IPS DF 6.9 (cell line): ENCODE results near the gene SLC23A2.
"Not testable (repeated sequence)": the region's sequence is repeated elsewhere in the genome, so short reads cannot be mapped to it uniquely, and the experiment has no call there.

Experiments
- DNase-seq: peaks from one replicate; pipeline ENCODE4 v3.0.0-alpha.2; 2013; ENCODE audit warnings: low read depth, low spot score
- H3K27ac ChIP-seq: one replicate; pipeline ENCODE4 v1.5.1; 2013; ENCODE audit warnings: low read length, control low read depth
- H3K27me3 ChIP-seq: 2 replicates; pipeline ENCODE4 v1.6.1; 2013; ENCODE audit warnings: mild to moderate bottlenecking, low read length; ENCODE audit not compliant: control insufficient read depth, insufficient read depth
- H3K36me3 ChIP-seq: 2 replicates; pipeline ENCODE4 v1.6.1; 2013; ENCODE audit warnings: low read length; ENCODE audit not compliant: control insufficient read depth, insufficient read depth
- H3K4me1 ChIP-seq: 2 replicates; pipeline ENCODE4 v1.6.1; 2013; ENCODE audit warnings: low read length; ENCODE audit not compliant: control insufficient read depth, insufficient read depth
- H3K4me3 ChIP-seq: 2 replicates; pipeline ENCODE4 v1.5.1; 2013; ENCODE audit warnings: mild to moderate bottlenecking, low read length
- H3K9me3 ChIP-seq: 2 replicates; pipeline ENCODE4 v1.6.1; 2013; ENCODE audit warnings: low read length, inconsistent platforms; ENCODE audit not compliant: control insufficient read depth, insufficient read depth
- WGBS: extraction: QIAGEN DNeasy Blood & Tissue Kit; methylation state at CpG from one replicate; pipeline ENCODE4 v1.1.7; 2013; ENCODE audit warnings: mixed read lengths, missing lambda C conversion rate; ENCODE audit not compliant: insufficient read length, insufficient coverage; 5-methylcytosine and 5-hydroxymethylcytosine counted together

SLC23A2 gene

DNA sequence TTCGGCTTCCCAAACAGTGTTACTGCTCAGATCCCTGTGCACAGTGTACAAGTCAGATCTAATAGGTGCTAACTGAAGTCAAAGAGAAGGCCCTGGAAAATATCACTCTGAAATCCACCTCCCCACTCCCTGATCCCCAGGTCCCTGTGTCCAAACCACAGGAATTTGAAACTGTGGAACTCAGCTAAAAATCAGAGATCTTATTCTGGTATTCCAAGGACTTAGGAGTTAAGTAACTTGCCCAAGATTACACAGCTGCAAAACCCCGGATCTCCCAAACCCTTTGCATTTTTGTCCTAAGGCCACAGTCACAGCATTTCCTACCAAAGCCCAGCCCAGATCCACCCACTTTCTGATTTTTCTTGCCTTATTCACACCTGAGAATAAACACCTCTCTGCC is 32.3 kb upstream of the SLC23A2 start:
- Histone ChIP-seq H3K4me1 (no peaks in the 10 kb centered on the region), H3K27ac (no peak overlapping the region)
- no peak for DNase-seq

DNA sequence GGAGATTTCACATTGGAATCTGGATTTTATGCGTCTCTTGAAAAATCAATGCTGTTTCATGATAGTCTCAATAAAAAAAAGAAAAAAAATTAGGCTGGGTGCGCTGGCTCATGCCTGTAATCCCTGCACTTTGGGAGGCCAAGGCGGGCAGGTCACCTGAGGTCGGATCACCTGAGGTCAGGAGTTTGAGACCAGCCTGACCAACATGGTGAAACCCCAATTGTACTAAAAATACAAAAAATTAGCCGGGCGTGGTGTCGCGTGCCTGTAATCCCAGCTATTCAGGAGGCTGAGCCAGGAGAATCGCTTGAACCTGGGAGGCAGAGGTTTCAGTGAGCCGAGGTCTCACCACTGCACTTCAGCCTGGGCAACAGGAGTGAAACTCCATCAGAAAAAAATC is 30.4 kb upstream of the SLC23A2 start:
- H3K9me3 ChIP-seq, H3K4me3 ChIP-seq, H3K4me1 ChIP-seq, DNase-seq, H3K27ac ChIP-seq, H3K27me3 ChIP-seq, H3K36me3 ChIP-seq: not testable (repeated sequence)
- no CpG with 5 or more reads among the region's 10 CpGs for WGBS

More for the DNA sequence above, 32.3 kb upstream of the SLC23A2 start:
- Histone ChIP-seq H3K36me3 (no peaks in the 10 kb centered on the region), H3K4me3 (no peak overlapping the region), H3K27me3 (no peaks in the 10 kb centered on the region), H3K9me3 (no peaks in the 10 kb centered on the region)
- WGBS: no CpG with 5 or more reads among the region's 2 CpGs

DNA sequence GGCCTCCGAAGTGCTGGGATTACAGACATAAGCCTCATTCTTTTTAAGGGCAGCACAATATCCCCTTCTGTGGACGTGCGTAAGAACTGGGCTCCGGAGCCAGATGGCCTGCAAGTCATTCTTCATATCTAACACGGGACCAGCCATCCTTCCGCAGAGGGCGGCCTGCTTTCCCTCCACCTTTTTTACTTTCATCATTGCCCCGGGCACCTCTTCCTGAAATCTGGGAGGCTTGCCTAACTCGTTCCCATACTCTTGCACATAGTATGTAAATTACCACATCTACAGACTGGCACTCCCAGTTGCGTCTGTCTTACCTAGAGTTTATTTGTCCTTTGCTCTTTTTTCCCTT is 29.9 kb upstream of the SLC23A2 start:
- H3K4me3 ChIP-seq: no peak overlapping the region
- H3K36me3 ChIP-seq: no peaks in the 10 kb centered on the region
- no peaks in the 10 kb centered on the region for H3K4me1 ChIP-seq
- no peaks in the 10 kb centered on the region for H3K9me3 ChIP-seq
- no peak for DNase-seq
- no peak overlapping the region for H3K27ac ChIP-seq
- H3K27me3 ChIP-seq: no peaks in the 10 kb centered on the region
- WGBS: no CpG with 5 or more reads among the region's 10 CpGs

DNA sequence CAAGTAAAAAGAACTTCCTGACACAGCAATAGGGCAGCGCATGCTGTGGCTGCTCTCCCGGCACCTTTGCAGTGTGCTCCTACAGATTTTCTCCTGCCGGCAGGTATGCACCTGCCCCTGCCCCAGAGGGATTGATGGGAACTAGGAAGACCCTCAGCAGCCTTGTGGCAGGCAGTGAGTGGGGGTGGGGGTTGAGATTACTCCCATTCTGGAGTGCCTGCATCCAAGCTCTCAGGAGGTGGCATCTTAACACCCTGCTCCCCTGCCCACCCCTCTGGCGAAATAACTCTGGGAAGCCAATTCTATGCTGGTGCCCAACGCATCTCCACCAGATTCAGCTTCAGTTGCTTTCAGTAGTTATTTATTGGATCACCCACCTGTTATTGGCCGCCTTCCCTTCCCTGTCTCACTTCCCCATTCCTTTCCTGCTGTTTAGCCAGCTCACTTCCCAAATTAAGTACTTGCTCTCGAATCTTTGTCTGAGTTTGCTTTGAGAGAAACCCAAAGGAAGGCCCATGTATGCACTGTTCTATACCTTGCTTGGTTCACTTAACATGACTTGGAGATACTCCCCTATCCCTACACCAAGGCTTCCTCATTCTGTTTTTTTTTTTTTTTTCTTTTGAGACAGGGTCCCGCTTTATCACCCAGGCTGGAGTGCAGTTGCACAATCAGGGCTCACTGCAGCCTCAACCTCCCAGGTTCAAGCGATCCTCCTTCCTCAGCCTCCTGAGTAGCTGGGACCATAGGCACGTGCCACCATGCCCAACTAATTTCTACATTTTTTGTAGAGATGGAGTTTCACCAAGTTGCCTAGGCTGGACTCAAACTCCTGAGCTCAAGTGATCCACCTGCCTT is 29.3 kb upstream of the SLC23A2 start:
- Histone ChIP-seq H3K9me3 (no peaks in the 10 kb centered on the region), H3K4me1 (no peaks in the 10 kb centered on the region), H3K27ac (no peak overlapping the region), H3K36me3 (no peaks in the 10 kb centered on the region), H3K27me3 (no peaks in the 10 kb centered on the region), H3K4me3 (no peak overlapping the region)
- DNase-seq: no peak
- WGBS: no CpG with 5 or more reads among the region's 10 CpGs

DNA sequence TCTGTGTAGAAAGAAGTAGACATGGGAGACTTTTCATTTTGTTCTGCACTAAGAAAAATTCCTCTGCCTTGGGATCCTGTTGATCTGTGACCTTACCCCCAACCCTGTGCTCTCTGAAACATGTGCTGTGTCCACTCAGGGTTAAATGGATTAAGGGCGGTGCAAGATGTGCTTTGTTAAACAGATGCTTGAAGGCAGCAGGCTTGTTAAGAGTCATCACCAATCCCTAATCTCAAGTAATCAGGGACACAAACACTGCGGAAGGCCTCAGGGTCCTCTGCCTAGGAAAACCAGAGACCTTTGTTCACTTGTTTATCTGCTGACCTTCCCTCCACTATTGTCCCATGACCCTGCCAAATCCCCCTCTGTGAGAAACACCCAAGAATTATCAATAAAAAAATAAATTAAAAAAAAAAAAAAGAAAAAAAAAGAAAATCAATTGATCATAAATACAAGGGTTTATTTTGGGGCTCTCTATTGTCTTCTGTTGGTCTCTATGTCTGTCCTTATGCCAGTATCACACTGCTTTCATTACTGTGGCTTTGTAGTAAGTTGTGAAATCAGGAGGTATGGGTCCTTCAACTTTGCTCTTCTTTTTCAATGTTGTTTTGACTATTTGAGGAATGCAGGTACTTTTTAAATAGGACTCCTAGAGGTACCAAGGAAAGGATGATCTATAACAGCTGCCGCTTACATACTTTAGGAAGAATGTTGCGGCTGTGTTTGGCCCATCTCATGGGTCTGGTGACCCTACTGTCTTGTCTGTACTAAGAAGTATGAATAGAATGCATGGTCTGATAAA is 27.1 kb upstream of the SLC23A2 start:
- WGBS: no CpG with 5 or more reads among the region's 4 CpGs
- H3K4me3 ChIP-seq, DNase-seq: not testable (repeated sequence)

DNA sequence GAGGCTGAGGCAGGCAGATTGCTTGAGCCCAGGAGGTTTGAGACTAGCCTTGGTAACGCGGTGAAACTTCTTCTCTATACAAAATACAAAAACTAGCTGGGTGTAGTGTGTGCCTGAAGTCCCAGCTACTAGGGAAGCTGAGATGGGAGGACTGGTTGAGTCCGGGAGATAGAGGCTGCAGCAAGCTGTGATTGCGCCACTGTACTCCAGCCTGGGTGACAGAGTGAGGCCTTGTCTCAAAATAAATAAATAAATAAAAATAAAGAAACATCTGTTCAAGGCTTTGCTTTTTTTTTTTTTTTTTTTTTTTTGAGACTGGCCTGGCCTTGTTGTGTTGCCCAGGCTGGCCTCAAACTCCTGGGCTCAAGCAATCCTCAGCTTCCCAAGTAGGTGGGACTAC is 23.7 kb upstream of the SLC23A2 start:
- Histone ChIP-seq H3K4me3 (no peak overlapping the region), H3K27me3 (no peaks in the 10 kb centered on the region), H3K4me1 (no peaks in the 10 kb centered on the region), H3K9me3 (no peaks in the 10 kb centered on the region), H3K27ac (no peak overlapping the region), H3K36me3 (no peaks in the 10 kb centered on the region)
- no CpG with 5 or more reads among the region's 4 CpGs for WGBS
- DNase-seq: no peak

More for the DNA sequence above, 27.1 kb upstream of the SLC23A2 start:
- H3K27me3 ChIP-seq, H3K36me3 ChIP-seq, H3K9me3 ChIP-seq, H3K4me1 ChIP-seq, H3K27ac ChIP-seq: not testable (repeated sequence)

DNA sequence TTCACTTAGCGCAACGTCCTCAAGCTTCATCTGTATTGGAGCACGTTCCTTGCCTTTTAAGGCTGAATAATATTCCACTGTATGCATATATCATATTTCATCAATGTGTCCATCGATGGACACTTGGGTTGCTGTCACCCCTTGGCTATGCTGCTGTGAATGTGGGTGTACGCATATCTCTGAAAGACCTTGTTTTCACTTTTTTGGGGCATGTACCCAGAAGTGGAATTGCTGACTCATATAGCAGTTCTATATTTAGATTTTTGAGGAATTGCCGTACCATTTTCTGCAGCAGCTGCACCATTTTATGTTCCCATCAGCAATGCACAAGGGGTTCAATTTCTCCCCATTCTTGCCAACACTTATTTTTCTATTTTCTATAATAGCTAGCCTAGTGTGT is 22.8 kb upstream of the SLC23A2 start:
- Histone ChIP-seq H3K27me3 (no peaks in the 10 kb centered on the region), H3K9me3 (no peaks in the 10 kb centered on the region), H3K36me3 (no peaks in the 10 kb centered on the region), H3K27ac (no peak overlapping the region), H3K4me1 (no peaks in the 10 kb centered on the region), H3K4me3 (no peak overlapping the region)
- DNase-seq: no peak
- no CpG with 5 or more reads among the region's 6 CpGs for WGBS

DNA sequence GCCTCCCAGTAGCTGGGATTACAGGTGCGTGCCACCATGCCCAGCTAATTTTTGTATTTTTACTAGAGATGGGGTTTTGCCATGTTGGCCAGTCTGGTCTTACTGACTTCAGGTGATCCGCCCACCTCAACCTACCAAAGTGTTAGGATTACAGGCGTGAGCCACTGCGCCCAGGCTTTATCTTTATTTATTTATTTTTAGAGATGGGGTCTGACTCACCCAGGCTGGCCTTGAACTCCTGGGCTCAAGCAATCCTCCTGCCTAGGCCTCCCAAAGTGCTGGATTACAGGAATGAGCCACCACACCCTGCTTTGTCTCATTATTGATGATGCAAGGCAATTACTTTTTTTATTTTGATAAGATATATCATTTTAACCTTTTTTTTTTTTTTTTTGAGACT is 21.9 kb upstream of the SLC23A2 start:
- not testable (repeated sequence) for H3K36me3 ChIP-seq, H3K9me3 ChIP-seq, H3K27ac ChIP-seq, DNase-seq, H3K4me3 ChIP-seq, H3K27me3 ChIP-seq, H3K4me1 ChIP-seq
- no CpG with 5 or more reads among the region's 4 CpGs for WGBS

DNA sequence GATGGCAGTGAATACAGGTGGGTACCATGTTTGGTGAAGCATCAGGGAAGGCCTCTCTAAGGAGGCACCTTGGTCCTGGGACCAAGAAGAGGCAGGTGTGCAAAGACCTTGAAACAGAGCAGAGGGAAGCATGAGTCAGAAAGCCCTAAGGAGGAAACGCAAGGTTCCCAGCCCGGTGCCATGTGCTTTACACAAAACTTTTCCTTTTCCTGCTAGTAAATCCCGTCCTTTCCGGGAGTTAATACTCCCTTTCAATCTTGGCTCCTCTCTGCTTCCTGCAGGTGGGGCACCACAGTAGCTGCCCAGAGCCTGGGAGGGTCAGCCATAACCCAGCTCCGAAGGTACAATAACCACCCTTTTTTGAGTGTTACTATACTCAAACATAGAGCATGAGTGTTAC is 19.4 kb upstream of the SLC23A2 start:
- DNase-seq: no peak
- no CpG with 5 or more reads among the region's 5 CpGs for WGBS
- no peak overlapping the region for H3K4me3 ChIP-seq
- no peaks in the 10 kb centered on the region for H3K27me3 ChIP-seq
- H3K36me3 ChIP-seq: no peaks in the 10 kb centered on the region
- H3K4me1 ChIP-seq: no peaks in the 10 kb centered on the region
- no peaks in the 10 kb centered on the region for H3K9me3 ChIP-seq
- no peak overlapping the region for H3K27ac ChIP-seq

DNA sequence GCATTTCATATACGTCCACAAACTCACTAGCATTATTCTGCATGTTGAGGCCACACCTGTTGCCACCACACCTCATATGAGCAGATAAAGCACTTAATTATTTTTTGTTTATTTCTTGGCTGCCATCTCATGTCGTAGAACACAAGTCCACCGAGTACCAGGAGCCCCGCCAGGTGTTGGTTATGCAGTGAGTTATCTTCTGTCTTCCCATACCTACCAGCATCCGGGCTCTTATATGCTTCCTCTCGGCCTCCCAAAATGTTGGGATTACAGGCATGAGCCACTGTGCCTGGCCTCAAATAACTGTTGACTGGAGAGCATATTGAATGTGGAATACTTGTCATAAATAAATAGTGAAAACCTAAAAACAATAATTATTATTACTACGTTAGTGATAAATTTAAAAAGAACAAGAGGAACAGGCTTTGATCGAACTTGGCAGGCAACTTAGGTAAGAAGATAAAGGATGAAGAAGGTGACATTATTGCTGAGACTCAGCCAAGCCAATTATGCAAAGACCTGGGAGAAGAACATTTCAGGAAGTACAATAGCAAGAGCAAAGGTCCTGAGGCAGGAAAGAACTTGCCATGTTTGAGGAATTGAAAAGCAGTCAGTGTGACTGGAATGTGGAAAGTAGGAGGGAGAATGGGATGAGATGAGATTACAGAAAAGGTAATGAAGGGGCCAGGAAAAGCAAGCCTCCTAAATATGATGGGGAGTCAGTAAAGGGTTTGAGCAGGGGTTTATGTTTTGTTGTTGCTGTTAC is 12.6 kb upstream of the SLC23A2 start:
- H3K36me3 ChIP-seq: no peaks in the 10 kb centered on the region
- H3K9me3 ChIP-seq: no peaks in the 10 kb centered on the region
- no peaks in the 10 kb centered on the region; the same call in 1 of the 2 replicates for H3K4me1 ChIP-seq
- no peak overlapping the region for H3K4me3 ChIP-seq
- no CpG with 5 or more reads among the region's 8 CpGs for WGBS
- H3K27me3 ChIP-seq: no peaks in the 10 kb centered on the region
- DNase-seq: no peak
- H3K27ac ChIP-seq: no peak overlapping the region
